ENCODE data around the gene TLR10.
"Not testable (repeated sequence)": the region's sequence is repeated elsewhere in the genome, so short reads cannot be mapped to it uniquely, and the experiment has no call there.

The TLR10 gene

GRCh38 chr4:38779790-38780189 lies 3.0 kb downstream of the TLR10 start:
- no peak for TF ChIP-seq CTCF (IDR thresholded peaks at IDR 0.05; ENCODE audit: insufficient read depth, low read depth, low read length, missing control alignments)
- peak; percentile 37 for DNase-seq (ENCODE audit: low read depth)
- peak overlapping the region; percentile 90 for H3K4me3 ChIP-seq (ENCODE audit: low read depth, low read length)

- not testable (repeated sequence) for H3K4me3 ChIP-seq (ENCODE audit: low read depth, low read length); DNase-seq (ENCODE audit: low read depth)
Observed at GRCh38 chr4:38777925-38778324, 4.9 kb downstream of the TLR10 start.

GRCh38 chr4:38775326-38775725 lies 7.5 kb downstream of the TLR10 start:
- no peak overlapping the region for H3K4me3 ChIP-seq (ENCODE audit: low read depth, low read length)
- no peak for DNase-seq (ENCODE audit: low read depth)
- TF ChIP-seq CTCF (IDR thresholded peaks at IDR 0.05; ENCODE audit: insufficient read depth, low read depth, low read length, missing control alignments): no peak

GRCh38 chr4:38774181-38774955 lies 8.4 kb downstream of the TLR10 start:
- no peak for DNase-seq (ENCODE audit: low read depth)
- no peak overlapping the region for H3K4me3 ChIP-seq (ENCODE audit: low read depth, low read length)
- no peak for TF ChIP-seq CTCF (IDR thresholded peaks at IDR 0.05; ENCODE audit: insufficient read depth, low read depth, low read length, missing control alignments)

- not testable (repeated sequence) for DNase-seq (ENCODE audit: low read depth); H3K4me3 ChIP-seq (ENCODE audit: low read depth, low read length)
Observed at GRCh38 chr4:38770281-38770680, 12.5 kb downstream of the TLR10 start.

GRCh38 chr4:38769857-38770256 lies 12.9 kb downstream of the TLR10 start:
- peak; percentile 64 for DNase-seq (ENCODE audit: low read depth)
- H3K4me3 ChIP-seq (ENCODE audit: low read depth, low read length): no peak overlapping the region
- TF ChIP-seq CTCF (IDR thresholded peaks at IDR 0.05; ENCODE audit: insufficient read depth, low read depth, low read length, missing control alignments): no peak

GRCh38 chr4:38769441-38769840 lies 13.3 kb downstream of the TLR10 start:
- no peak overlapping the region for H3K4me3 ChIP-seq (ENCODE audit: low read depth, low read length)
- no peak for DNase-seq (ENCODE audit: low read depth)
- no peak for TF ChIP-seq CTCF (IDR thresholded peaks at IDR 0.05; ENCODE audit: insufficient read depth, low read depth, low read length, missing control alignments)

- H3K4me3 ChIP-seq (ENCODE audit: low read depth, low read length): no peak overlapping the region
- TF ChIP-seq CTCF (IDR thresholded peaks at IDR 0.05; ENCODE audit: insufficient read depth, low read depth, low read length, missing control alignments): no peak
- peak; percentile 49 for DNase-seq (ENCODE audit: low read depth)
Observed at GRCh38 chr4:38768968-38769394, 13.8 kb downstream of the TLR10 start.

GRCh38 chr4:38766940-38767339 lies 15.8 kb downstream of the TLR10 start:
- DNase-seq (ENCODE audit: low read depth); H3K4me3 ChIP-seq (ENCODE audit: low read depth, low read length): not testable (repeated sequence)

Data from GM12865 (cell line).